Activated CD4-positive, alpha-beta T cell treated with anti-CD3 and anti-CD28 coated beads, Interleukin-10, Interleukin-2, amounts not matched to agents 100 ng/mL and 50 ng/mL, durations not matched to agents 16 hours and 8 hours (primary cell): ENCODE measurements around the gene BATF.
A peak's percentile ranks its signal among the peaks of the same experiment; 100 is the strongest.
"Not testable (repeated sequence)": the region's sequence is repeated elsewhere in the genome, so short reads cannot be mapped to it uniquely, and the experiment has no call there.

Source experiments
- DNase-seq: peaks from one replicate; pipeline ENCODE4 v3.0.0-alpha.2; 2020

The BATF gene, protein sequence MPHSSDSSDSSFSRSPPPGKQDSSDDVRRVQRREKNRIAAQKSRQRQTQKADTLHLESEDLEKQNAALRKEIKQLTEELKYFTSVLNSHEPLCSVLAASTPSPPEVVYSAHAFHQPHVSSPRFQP

GRCh38 chr14:75522224-75522982 is at the start of gene BATF:
BATF (plus strand) TSS chr14:75522469; CDS start chr14:75522683, 214 bp downstream.
- DNase-seq = peak; percentile 93

DNA sequence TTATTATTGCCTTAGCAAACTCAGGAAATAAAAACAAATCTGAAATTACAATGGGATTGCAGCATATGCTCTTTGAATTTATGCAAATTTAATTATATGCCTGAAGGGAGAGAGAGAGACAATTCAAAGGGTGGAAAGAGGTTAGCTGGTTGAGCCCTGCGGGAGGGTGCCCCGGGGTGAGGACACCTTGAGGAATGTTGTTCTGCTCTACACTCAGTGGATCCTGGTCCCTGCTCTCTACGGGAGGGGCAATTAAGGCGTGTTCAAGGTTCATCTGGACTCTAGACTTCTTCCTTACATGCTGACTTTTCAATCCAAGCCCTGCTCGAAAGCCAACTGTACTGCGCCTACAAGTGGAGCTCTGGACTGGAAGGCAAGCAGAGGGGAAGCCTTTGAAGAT is 48.1 kb upstream of the BATF start:
- DNase-seq = not testable (repeated sequence)

GRCh38 chr14:75476274-75476995 is 45.8 kb upstream of the BATF start:
- no peak for DNase-seq

DNA sequence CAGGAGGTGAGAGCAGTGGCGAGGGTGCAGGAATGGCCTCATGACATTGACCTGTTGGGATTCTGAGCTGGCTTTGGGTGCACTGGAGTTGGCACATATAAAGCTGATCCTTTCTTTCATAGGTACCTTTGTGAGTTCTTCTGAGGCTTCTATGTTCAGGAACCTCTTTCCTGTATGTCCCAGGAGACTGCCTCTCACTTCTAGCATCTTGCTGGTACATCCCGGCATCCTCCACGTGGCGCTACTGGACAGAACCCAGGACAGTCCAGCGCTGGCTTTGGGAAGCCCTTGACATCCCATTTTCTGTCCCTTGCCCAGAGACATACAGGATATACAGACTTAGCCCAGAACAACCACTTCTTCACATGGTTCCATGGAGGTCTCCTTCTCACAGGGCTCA is 44.4 kb upstream of the BATF start:
- no peak for DNase-seq

DNA sequence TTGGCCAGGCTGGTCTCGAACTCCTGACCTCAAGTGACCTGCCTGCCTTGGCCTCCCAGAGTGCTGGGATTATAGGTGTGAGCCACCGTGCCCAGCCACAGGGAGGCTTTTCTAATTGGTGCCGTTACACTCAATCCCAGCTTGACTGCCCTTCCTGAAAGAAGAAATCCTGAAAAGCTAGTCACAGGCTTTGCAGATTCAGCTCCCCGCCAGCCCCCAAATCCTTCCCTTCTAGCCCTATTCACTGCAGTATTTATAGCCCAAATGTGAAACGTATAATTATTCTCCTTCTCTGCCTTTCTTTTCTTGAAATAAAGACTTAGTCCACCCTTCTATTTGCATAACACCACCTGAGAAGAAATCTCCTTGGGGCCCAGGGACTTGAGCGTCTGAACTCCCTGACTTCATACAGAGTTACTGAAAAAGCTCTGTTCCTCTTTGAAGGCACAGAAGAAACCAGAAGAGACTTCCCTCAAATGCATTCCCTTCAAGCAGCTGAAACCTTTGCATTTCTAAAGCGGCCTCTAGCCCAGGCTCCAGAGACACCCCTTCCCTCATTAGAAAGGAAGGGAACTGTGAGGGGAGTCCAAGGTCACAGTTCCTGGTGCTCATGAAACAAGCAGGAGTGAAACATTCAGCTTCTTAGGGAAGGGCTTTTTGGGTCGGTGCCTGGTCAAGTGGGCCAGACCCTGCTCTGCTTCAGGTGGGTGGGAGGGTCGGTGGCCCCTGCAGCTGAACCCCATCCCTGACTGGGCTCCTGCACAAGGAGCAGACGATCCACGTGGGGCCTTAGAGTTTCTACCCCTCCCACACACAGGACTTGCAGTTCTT is 42.3 kb upstream of the BATF start:
- no peak for DNase-seq

- no peak for DNase-seq
Measured at GRCh38 chr14:75482366-75482765, 39.9 kb upstream of the BATF start.

DNA sequence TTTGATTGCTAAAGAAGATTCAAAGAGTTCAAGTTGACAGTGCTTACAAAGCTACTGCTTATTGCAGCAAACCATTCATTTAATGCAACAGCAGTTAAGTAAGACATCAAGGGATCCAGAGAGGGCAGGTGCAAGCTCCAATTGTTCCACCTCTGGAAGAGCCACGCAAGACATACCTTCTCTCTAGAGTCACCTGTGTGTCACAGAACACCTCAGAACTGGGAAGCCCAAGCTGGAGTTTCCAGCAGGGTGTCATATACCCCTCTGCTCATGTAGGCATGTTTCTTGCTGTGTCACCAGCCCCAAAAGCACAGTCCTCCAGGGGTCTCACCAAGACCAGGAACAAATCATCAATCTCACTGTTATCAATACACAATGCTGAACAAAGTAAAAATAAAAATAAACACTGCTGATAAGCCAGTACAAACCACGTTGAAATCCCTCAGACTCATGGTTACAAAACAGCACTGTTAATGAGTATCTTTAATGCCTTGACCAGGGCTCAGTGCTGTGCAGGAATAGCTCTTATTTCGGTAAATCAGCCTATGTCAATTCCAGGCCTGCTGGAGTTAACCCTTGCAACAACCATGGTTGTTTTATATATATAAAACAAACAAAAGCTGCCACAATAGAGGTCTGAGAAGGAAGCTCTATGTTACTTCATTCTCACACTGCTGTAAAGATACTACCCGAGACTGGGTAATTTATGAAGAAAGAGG is 37.4 kb upstream of the BATF start:
- DNase-seq = no peak

GRCh38 chr14:75486318-75486717 is 36.0 kb upstream of the BATF start:
- no peak for DNase-seq

DNA sequence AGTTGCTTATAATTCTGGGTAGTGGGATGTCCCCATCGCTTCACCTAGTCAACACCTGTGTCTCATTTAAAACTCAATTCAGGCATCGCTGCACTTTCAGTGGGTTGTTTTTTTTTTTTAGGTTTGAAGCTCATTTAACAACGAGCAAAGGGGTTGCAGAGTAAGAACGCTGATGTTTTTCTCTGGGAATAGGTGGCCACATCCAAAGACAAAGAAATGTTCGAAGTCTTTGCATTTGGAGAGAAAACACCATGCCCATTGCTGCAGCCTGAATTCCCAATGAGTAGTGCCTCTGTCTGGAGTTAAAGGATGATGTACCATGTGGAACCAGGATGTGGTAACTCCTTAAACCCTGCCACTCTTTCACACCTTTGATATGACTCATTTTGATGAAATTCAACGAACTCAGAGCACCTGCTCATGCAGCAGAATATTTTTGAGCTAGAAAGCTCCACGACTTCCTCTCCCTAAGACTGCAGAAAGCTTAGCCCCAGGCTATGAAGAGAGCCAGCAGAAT is 35.1 kb upstream of the BATF start:
- DNase-seq = peak; percentile 88

DNA sequence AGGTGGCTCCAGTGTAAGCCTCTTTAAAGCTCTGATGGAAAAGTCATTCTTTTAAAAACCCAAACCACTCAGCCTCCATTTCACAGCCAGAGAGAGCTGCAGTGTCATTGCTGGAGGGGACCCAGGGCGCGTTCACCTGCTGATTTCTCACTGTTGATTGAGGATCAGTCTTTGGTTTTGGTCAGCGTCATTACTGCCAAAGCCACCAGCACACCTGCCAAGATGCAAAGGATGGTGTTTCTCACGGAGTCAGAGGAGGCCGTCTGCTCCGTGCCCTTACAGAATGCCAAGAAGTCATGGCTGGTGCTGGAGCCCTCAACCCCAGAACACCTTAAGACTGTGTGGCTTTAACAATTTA is 32.8 kb upstream of the BATF start:
- DNase-seq = no peak

DNA sequence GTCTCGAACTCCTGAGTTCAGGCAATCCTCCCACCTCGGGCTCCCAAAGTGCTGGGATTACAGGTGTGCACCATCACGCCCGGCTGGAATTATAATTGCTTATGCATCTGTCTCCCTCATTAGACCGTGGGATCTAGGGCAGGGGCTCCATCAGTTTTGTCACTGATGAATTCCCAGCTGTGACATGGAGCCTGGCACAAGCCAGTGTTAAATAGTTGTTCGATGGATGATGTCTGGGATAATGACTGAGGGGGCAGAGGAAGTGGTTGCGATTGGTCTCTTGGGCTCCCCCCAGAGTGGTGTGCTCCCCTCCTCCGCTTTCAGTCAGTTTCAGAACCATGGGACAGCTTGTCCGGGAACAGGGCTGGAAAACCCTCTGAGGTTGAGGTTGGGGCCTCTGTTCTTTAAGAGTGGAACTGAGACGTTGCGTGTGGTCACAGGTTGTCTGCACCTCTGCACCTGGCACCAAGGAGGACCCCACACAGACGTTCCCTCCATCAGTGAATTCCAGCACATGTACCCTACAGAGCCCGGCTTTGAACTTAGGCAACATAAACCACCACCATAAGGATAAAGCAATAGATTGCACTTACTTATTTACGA is 30.8 kb upstream of the BATF start:
- DNase-seq = no peak

GRCh38 chr14:75492832-75493591 is 29.3 kb upstream of the BATF start:
- DNase-seq = no peak

GRCh38 chr14:75493592-75494087 is 28.6 kb upstream of the BATF start:
- peak; percentile 28 for DNase-seq

DNA sequence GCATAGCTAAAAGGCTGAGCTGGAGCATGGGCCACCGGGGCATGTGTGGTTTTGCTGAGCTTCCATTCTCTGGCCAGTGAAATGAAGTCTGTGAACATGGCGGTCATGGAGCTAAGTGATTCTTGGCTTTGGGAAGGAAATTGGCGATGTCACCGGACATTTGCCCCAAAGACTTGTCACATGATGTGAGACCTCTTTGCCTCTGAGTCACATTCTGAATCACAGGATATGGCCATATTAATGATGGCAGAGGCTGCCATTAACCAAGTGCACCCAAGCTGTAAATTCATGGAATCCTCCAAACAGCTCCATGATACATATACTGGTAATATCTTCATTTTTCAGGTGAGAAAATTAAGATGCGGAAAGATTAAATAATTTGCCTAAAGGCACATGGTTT is 27.4 kb upstream of the BATF start:
- peak; percentile 48 for DNase-seq

GRCh38 chr14:75495399-75495798 is 26.9 kb upstream of the BATF start:
- peak; percentile 55 for DNase-seq

DNA sequence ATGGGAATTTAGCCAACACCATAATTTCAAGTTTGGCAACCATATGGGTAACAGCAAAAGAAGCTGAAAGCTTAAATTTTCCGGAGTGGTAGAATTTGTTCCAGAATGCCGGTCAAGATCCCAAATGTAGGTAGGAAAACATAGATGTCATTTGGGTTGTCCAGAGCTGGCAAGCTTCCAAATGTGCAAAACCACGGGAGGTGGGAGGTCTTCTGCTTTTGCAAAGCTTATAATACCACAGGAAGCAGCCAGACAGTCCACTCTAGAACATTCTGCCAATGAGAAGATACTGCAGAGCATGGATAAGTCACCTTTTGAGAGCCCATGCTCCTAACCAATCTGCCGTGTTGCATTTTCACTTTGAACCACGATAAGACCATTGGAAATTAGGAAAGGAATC is 26.4 kb upstream of the BATF start:
- no peak for DNase-seq

GRCh38 chr14:75496755-75497154 is 25.5 kb upstream of the BATF start:
- no peak for DNase-seq

DNA sequence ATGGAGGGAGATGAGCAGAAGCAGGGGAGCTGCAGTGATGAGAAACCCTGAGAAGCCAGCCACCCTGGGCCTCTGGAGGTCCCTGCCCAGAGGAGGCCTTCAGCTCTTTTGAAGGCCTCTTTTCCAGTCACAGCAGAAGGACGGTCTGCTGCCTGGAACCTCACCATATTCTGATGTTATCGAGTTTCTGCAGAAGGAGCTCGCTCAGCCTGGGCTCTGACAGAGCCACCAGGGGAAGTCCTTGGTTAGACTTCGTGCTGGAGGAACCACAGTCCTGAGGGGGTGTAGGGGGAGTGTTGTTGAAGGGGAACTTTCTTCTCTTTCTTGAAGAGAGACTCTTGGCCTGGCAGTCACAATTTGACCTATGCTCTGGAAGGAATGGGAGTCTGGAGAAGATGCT is 25.1 kb upstream of the BATF start:
- DNase-seq = peak; percentile 73

- DNase-seq = no peak
Measured at GRCh38 chr14:75497701-75498100, 24.6 kb upstream of the BATF start.

DNA sequence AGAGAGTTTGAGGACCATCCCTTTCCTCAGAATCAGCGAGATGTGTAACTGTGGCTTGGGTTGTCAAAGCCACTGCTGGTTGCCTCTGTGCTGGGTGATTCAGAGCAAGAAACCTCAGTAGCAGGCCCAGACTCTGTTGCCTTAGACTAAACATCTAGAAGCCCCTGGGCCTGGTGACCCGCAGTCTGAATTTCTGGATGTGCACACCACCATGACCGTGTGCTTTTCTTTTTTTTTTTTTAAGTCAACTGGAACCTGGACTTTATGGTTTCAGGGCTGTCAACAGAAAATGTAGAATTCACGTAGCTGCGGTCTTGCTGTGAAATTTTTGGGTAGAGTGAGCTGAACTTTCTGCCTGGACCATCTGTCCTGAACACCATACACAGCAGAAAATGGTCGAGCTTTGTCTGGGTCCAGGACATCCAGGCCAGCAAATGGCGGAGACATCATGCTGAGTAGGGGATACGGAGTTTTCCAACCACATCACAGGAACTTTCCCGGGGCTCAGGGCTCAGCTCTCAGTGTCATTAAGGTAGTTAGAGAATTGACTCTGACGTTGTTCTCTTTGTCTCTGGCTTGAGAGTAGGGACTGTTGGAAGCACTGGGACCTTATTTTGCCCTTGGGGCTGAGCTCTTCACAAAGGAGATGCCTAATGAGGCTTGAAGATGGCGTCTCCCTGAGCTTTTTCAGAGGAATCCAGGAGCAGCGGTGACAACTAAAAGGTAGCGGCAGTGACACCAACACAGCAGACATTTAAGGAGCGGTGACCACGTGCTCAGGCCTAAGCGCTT is 23.0 kb upstream of the BATF start:
- DNase-seq = peak; percentile 75
